CD4-positive, alpha-beta T cell (primary cell): ENCODE results near the gene SHISA5. TPM values are rescaled to one million over a fixed set of nuclear protein-coding genes. Genes with fewer than 3 reads are reported as not detected.
A peak's percentile ranks its signal among the peaks of the same experiment; 100 is the strongest.

Source experiments
- ATAC-seq: fragments of 200-7000 bp; cut with Tn5 transposase; one replicate; pipeline ENCODE4 v1.10.0; 2022; ENCODE audit warnings: mild to moderate bottlenecking; ENCODE audit not compliant: poor library complexity
- CTCF ChIA-PET: fragments of 350-600 bp; sonication (Branson Sonifier 250); formaldehyde crosslinking; loops from one replicate; lab custom pipeline; 2021; ENCODE audit warnings: antibody characterized with exemption, inconsistent platforms; lab: Charles Lee
- POLR2A ChIA-PET: fragments of 350-600 bp; sonication (Branson Sonifier 250); formaldehyde crosslinking; loops from one replicate; lab custom pipeline; 2021; ENCODE audit warnings: antibody characterized with exemption, inconsistent platforms; lab: Charles Lee
- DNase-seq, 14 experiments: peaks; one replicate each; pipeline ENCODE4 v3.0.0-alpha.2; 2013 to 2020; ENCODE audit warnings: mixed read lengths in 2 of 14
- H3K27ac ChIP-seq, 2 donors: one replicate each; pipeline versions ENCODE4 v1.5.1 to v1.7.0; 2013; ENCODE audit warnings: low read length in 2 of 2, low read depth in 1 of 2, mild to moderate bottlenecking in 1 of 2
- H3K27me3 ChIP-seq, 2 experiments: 1 replicate in 1 of 2; 2 replicates in 1 of 2; pipeline versions ENCODE4 v1.6.1 to v1.7.0; 2013; ENCODE audit warnings: low read length in 2 of 2, control low read depth in 1 of 2, mild to moderate bottlenecking in 1 of 2, moderate library complexity in 1 of 2; ENCODE audit not compliant: insufficient read depth in 2 of 2, control insufficient read depth in 1 of 2
- H3K36me3 ChIP-seq: one replicate; pipeline ENCODE4 v1.6.1; 2013; ENCODE audit warnings: low read length, control low read depth; ENCODE audit not compliant: insufficient read depth
- H3K4me1 ChIP-seq: one replicate; pipeline ENCODE4 v1.6.1; 2013; ENCODE audit warnings: low read length, control low read depth; ENCODE audit not compliant: insufficient read depth
- H3K4me3 ChIP-seq: one replicate; pipeline ENCODE4 v1.5.1; 2013; ENCODE audit warnings: mild to moderate bottlenecking, low read length, moderate library complexity
- H3K9me3 ChIP-seq, 2 experiments: 1 replicate in 1 of 2; 2 replicates in 1 of 2; pipeline versions ENCODE4 v1.6.1 to v1.7.0; 2013; ENCODE audit warnings: low read length in 2 of 2, mild to moderate bottlenecking in 2 of 2, control low read depth in 1 of 2, moderate library complexity in 1 of 2; ENCODE audit not compliant: control insufficient read depth in 1 of 2, insufficient read depth in 1 of 2
- H3K27ac Mint-ChIP-seq: one replicate; pipeline ENCODE4 v1.8.0; 2020; ENCODE audit warnings: mixed read lengths
- H3K27me3 Mint-ChIP-seq: one replicate; pipeline ENCODE4 v1.8.0; 2021; ENCODE audit warnings: mixed read lengths
- H3K36me3 Mint-ChIP-seq: one replicate; pipeline ENCODE4 v1.8.0; 2021; ENCODE audit warnings: low read depth, mixed read lengths
- H3K4me1 Mint-ChIP-seq: one replicate; pipeline ENCODE4 v1.8.0; 2021; ENCODE audit warnings: low read depth, mixed read lengths
- H3K4me3 Mint-ChIP-seq: one replicate; pipeline ENCODE4 v1.8.0; 2020; ENCODE audit warnings: mild to moderate bottlenecking, mixed read lengths
- H3K9me3 Mint-ChIP-seq: one replicate; pipeline ENCODE4 v1.8.0; 2020; ENCODE audit warnings: mixed read lengths
- intact Hi-C, 2 experiments: fragments of 100-400 bp; cut with DNase I in 1 of 2; cut with micrococcal nuclease in 1 of 2; formaldehyde crosslinking; loops; one replicate each; pipeline versions ENCODE4 v1.15.1 to v1.9.0; 2023 to 2025; cut with DNase I, micrococcal nuclease
- total RNA-seq, 174 experiments: library from RNA in 2 of 174; stranded (reverse) in 2 of 174; gene quantifications; one replicate each; pipeline ENCODE4 v1.2.3 and lab custom pipeline; 2021 to 2026
- TF ChIP-seq, protein P1 (sequence below): fragments of 200-600 bp; IDR thresholded peaks from one replicate; pipeline ENCODE4 v1.8.0; 2022; ENCODE audit warnings: antibody characterized with exemption, mild to moderate bottlenecking

SHISA5 gene
- total RNA-seq, 2 experiments from 2014 or later, result 102 to 109 TPM

DNA sequence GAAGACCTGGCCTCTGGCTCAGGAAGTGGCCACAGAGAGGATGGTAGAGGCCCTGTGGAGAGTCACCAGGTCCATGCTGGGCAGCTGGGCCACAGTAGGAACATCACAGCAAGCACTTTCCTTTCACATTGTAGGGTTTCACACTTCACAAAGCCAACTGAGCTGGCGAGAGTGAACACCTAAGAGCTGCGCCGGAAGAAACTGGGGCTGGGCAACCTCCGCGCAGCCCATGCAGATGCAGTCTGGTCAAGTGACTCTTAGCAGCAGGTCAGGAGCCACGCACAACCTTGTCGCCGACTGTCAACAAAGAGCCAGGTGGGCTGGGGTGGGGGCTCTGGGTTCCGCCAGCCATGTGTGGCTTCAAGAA is 15.3 kb upstream of the SHISA5 start:
- Mint-ChIP-seq H3K27ac (peak overlapping the region; percentile 71), H3K4me1 (peaks cover 57% of the 10 kb centered on the region), H3K36me3 (no peaks in the 10 kb centered on the region), H3K9me3 (no peaks in the 10 kb centered on the region), H3K27me3 (no peaks in the 10 kb centered on the region), H3K4me3 (no peak overlapping the region)
- Histone ChIP-seq H3K4me1 (peaks cover 69% of the 10 kb centered on the region), H3K9me3 (no peaks in the 10 kb centered on the region), H3K36me3 (no peaks in the 10 kb centered on the region), H3K27me3 (no peaks in the 10 kb centered on the region), H3K4me3 (no peak overlapping the region), H3K27ac (no peak overlapping the region)
- ChIA-PET POLR2A (no interaction called here), CTCF (no interaction called here)
- ATAC-seq (no peak), DNase-seq (no peak)
- TF ChIP-seq, protein P1, sequence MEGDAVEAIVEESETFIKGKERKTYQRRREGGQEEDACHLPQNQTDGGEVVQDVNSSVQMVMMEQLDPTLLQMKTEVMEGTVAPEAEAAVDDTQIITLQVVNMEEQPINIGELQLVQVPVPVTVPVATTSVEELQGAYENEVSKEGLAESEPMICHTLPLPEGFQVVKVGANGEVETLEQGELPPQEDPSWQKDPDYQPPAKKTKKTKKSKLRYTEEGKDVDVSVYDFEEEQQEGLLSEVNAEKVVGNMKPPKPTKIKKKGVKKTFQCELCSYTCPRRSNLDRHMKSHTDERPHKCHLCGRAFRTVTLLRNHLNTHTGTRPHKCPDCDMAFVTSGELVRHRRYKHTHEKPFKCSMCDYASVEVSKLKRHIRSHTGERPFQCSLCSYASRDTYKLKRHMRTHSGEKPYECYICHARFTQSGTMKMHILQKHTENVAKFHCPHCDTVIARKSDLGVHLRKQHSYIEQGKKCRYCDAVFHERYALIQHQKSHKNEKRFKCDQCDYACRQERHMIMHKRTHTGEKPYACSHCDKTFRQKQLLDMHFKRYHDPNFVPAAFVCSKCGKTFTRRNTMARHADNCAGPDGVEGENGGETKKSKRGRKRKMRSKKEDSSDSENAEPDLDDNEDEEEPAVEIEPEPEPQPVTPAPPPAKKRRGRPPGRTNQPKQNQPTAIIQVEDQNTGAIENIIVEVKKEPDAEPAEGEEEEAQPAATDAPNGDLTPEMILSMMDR, result no peak
- intact Hi-C loops, result no loop called here

DNA sequence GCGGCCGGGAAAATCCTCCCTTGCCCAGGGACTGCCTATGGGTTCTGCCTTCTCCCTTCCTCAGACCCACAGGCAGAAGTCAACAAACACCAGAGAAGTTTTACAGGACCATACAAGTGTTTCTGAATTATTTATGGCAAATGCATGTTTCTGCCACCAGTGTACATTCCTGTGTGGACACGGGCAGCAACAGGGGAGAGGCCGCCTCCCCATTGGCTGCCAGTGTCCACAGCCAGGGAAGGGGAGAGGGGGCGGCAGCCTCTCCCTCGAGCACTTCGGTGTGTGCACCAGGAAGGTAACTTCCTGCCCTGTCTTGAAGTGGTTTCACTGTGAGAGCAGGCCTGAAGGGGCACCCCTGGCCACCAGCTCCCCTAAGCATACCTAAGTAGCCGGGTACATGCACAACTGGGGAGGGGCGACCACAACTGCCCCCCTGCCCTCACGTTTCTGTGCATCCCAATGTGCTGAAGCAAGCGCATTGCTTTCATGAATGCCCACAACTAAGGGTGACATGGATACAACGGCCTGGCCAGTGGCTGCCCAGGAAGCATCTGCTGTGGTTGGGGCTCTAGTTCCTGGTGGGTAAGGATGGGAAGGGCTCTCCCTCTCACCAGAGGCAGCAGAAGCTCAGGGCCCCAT is 14.8 kb upstream of the SHISA5 start:
- ChIA-PET POLR2A (interaction anchor here (1.0 kb wide), 1 partner anchor 82 kb away, joined by 3 read pairs; no protein-coding TSS in a partner anchor), CTCF (interaction anchor here (1.5 kb wide), 1 partner anchor 83 kb away, joined by 5 read pairs; no protein-coding TSS in a partner anchor)
- peaks cover 62% of the 10 kb centered on the region for H3K4me1 Mint-ChIP-seq
- Histone ChIP-seq H3K4me1 (peaks cover 74% of the 10 kb centered on the region), H3K36me3 (no peaks in the 10 kb centered on the region), H3K4me3 (no peak overlapping the region), H3K27ac (peak overlapping the region in 1 of 2 donors; percentile 2), H3K9me3 (no peaks in the 10 kb centered on the region), H3K27me3 (no peaks in the 10 kb centered on the region)
- intact Hi-C loops, result no loop called here
- DNase-seq, result peak in 3 of 14 experiments; percentile 25 to 42 (median 40)
- TF ChIP-seq, protein P1, result no peak
- H3K36me3 Mint-ChIP-seq, result no peaks in the 10 kb centered on the region
- H3K27me3 Mint-ChIP-seq, result no peaks in the 10 kb centered on the region
- H3K27ac Mint-ChIP-seq, result peak overlapping the region; percentile 71
- no peaks in the 10 kb centered on the region for H3K9me3 Mint-ChIP-seq
- H3K4me3 Mint-ChIP-seq, result no peak overlapping the region
- ATAC-seq, result peak; percentile 63

DNA sequence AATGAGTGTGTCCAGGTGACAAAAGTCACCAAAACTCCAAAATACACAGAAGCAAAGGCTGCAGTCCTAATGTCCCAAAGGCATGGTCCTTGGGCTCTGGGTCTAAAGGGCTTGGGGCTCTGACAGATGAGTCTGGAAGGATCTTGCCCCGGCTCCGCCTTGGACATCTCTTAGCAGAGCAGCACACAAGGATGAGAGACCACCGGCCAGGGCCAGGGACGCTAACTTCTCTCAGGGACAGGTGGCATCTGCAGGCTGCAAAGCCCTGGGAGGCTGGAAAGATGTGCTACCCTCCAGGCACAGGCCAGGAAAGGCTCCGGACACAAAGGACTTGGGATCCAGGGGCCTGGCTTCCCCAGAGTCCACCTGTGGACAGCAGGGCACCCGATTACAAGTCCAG is 14.1 kb upstream of the SHISA5 start:
- Histone ChIP-seq H3K27ac (peak overlapping the region in 1 of 2 donors; percentile 2), H3K9me3 (no peaks in the 10 kb centered on the region), H3K27me3 (no peaks in the 10 kb centered on the region), H3K36me3 (no peaks in the 10 kb centered on the region), H3K4me3 (no peak overlapping the region), H3K4me1 (peaks cover 78% of the 10 kb centered on the region)
- ChIA-PET POLR2A (interaction anchor here (1.0 kb wide), 1 partner anchor 81 kb away, joined by 3 read pairs; no protein-coding TSS in a partner anchor), CTCF (interaction anchor here (1.5 kb wide), 1 partner anchor 82 kb away, joined by 5 read pairs; no protein-coding TSS in a partner anchor)
- H3K4me1 Mint-ChIP-seq, result peaks cover 65% of the 10 kb centered on the region
- H3K9me3 Mint-ChIP-seq, result no peaks in the 10 kb centered on the region
- no peak overlapping the region for H3K4me3 Mint-ChIP-seq
- peak overlapping the region; percentile 71 for H3K27ac Mint-ChIP-seq
- no peak for ATAC-seq
- intact Hi-C loops, result no loop called here
- TF ChIP-seq, protein P1, result no peak
- no peaks in the 10 kb centered on the region for H3K36me3 Mint-ChIP-seq
- H3K27me3 Mint-ChIP-seq, result no peaks in the 10 kb centered on the region
- no peak for DNase-seq
